ENCODE results near the gene POU2AF1.

Gene POU2AF1

GRCh38 chr11:111347723-111348115 lies 31.4 kb downstream of the POU2AF1 start:
- DNase-seq (ENCODE audit: low read depth in 2 of 2) = no peak

- DNase-seq (ENCODE audit: low read depth in 2 of 2) = no peak
Observed at GRCh38 chr11:111347002-111347722, 31.9 kb downstream of the POU2AF1 start.

- DNase-seq (ENCODE audit: low read depth in 2 of 2) = no peak
Observed at GRCh38 chr11:111344032-111344431, 35.0 kb downstream of the POU2AF1 start.

GRCh38 chr11:111342329-111342728 lies 36.7 kb downstream of the POU2AF1 start:
- DNase-seq (ENCODE audit: low read depth in 2 of 2) = no peak

GRCh38 chr11:111339758-111340388 lies 39.2 kb downstream of the POU2AF1 start:
- no peak for DNase-seq (ENCODE audit: low read depth in 2 of 2)

GRCh38 chr11:111336582-111337256 lies 42.4 kb downstream of the POU2AF1 start:
- no peak for DNase-seq (ENCODE audit: low read depth in 2 of 2)

GRCh38 chr11:111336062-111336461 lies 43.0 kb downstream of the POU2AF1 start:
- DNase-seq (ENCODE audit: low read depth in 2 of 2) = no peak

- DNase-seq (ENCODE audit: low read depth in 2 of 2) = no peak
Observed at GRCh38 chr11:111335549-111335948, 43.5 kb downstream of the POU2AF1 start.

- no peak for DNase-seq (ENCODE audit: low read depth in 2 of 2)
Observed at GRCh38 chr11:111334532-111335502, 44.3 kb downstream of the POU2AF1 start.

GRCh38 chr11:111331711-111332479 lies 47.2 kb downstream of the POU2AF1 start:
- no peak for DNase-seq (ENCODE audit: low read depth in 2 of 2)

- DNase-seq (ENCODE audit: low read depth in 2 of 2) = no peak
Observed at GRCh38 chr11:111330234-111330893, 48.7 kb downstream of the POU2AF1 start.

GRCh38 chr11:111329306-111330204 lies 49.5 kb downstream of the POU2AF1 start:
- no peak for DNase-seq (ENCODE audit: low read depth in 2 of 2)

- no peak for DNase-seq (ENCODE audit: low read depth in 2 of 2)
Observed at GRCh38 chr11:111327908-111328624, 51.0 kb downstream of the POU2AF1 start.

- no peak for DNase-seq (ENCODE audit: low read depth in 2 of 2)
Observed at GRCh38 chr11:111326824-111327223, 52.3 kb downstream of the POU2AF1 start.

- DNase-seq (ENCODE audit: low read depth in 2 of 2) = no peak
Observed at GRCh38 chr11:111325259-111325658, 53.8 kb downstream of the POU2AF1 start.

- no peak for DNase-seq (ENCODE audit: low read depth in 2 of 2)
Observed at GRCh38 chr11:111324277-111324720, 54.8 kb downstream of the POU2AF1 start.

- no peak for DNase-seq (ENCODE audit: low read depth in 2 of 2)
Observed at GRCh38 chr11:111322534-111322933, 56.5 kb downstream of the POU2AF1 start.

GRCh38 chr11:111320728-111321568 lies 58.1 kb downstream of the POU2AF1 start:
- DNase-seq (ENCODE audit: low read depth in 2 of 2) = no peak

Measured in stimulated activated CD8-positive, alpha-beta memory T cell treated with anti-CD3 and anti-CD28 coated beads, Interleukin-7, amount 100 ng/mL, for 4 hours (primary cell).